ENCODE results near the gene GRAMD1C. TPM values are rescaled to one million over a fixed set of nuclear protein-coding genes. Genes with fewer than 3 reads are reported as not detected.

The GRAMD1C gene
- total RNA-seq, 2 donors from 2014 or later: 1.5 to 10.7 TPM

DNA sequence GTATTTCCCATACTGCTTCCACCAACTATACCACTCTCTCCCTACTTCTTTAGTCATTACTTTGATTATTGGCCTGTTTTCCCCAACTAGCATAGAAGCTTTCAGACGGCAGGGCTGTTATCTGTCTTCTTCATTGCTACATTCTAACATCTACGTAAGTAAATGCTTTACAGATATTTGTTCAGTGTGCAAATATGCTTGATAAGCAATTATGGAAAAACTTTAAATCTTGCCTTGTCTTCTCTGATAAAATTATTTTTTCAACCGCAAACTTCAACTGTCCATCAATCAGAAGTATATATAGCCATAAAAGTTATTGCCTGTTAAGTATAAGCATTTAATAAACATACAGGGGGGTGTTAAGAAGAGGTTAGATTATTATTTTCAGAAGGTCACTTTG is 145.0 kb downstream of the GRAMD1C start:
- DNase-seq (ENCODE audit: low spot score) (no peak), ATAC-seq (ENCODE audit: insufficient number of reproducible peaks, low FRiP score, low read depth) (no peak)
- Histone ChIP-seq H3K27ac (no peak overlapping the region), H3K4me3 (no peak overlapping the region), H3K4me1 (ENCODE audit: control insufficient read depth in 1 of 2, low read depth in 2 of 2) (no peaks in the 10 kb centered on the region), H3K27me3 (replicated peaks; ENCODE audit: insufficient read depth) (no peaks in the 10 kb centered on the region), H3K9me3 (no peaks in the 10 kb centered on the region), H3K36me3 (peaks cover 3% of the 10 kb centered on the region)
- TF ChIP-seq CTCF (IDR thresholded peaks at IDR 0.05): no peak

DNA sequence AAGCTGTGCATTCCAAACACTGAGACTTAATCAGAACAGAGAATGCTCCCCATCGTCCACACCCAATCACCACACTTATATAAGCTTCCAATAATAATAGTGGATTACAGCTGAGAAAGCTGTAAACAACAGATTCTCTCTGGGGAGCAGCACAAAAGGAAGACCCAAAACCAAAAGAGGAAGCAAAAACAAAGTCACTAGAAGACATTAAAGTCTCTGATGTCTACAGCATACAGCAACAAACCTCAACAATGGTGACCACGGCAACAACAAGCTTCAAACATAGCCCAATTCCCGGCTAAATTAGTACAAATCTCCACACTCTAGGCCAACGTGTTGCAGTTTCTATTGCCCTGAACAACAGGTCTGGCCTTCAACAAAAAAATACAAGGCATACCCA is 147.0 kb downstream of the GRAMD1C start:
- Histone ChIP-seq H3K36me3 (peaks cover 3% of the 10 kb centered on the region), H3K27ac (no peak overlapping the region), H3K9me3 (no peaks in the 10 kb centered on the region), H3K27me3 (replicated peaks; ENCODE audit: insufficient read depth) (no peaks in the 10 kb centered on the region), H3K4me1 (ENCODE audit: control insufficient read depth in 1 of 2, low read depth in 2 of 2) (no peaks in the 10 kb centered on the region), H3K4me3 (no peak overlapping the region)
- no peak for ATAC-seq (ENCODE audit: insufficient number of reproducible peaks, low FRiP score, low read depth)
- no peak for TF ChIP-seq CTCF (IDR thresholded peaks at IDR 0.05)
- no peak for DNase-seq (ENCODE audit: low spot score)

Other genes starting within 250 kb of the GRAMD1C start
- gene USF3, start 142.1 kb upstream of the GRAMD1C start, total RNA-seq: 10 to 100 TPM; 14.8 to 20.3 TPM
- gene NAA50, start 92.5 kb upstream of the GRAMD1C start, total RNA-seq: 10 to 100 TPM; 58.3 to 78.2 TPM
- 10 to 100 TPM; 27.8 to 32.2 TPM for gene ATP6V1A, start 91.8 kb upstream of the GRAMD1C start, total RNA-seq
- gene ZDHHC23, start 109.2 kb downstream of the GRAMD1C start, total RNA-seq: 10 to 100 TPM in 1 of 2 donors, 1 to 10 TPM in 1; 6.3 to 13.1 TPM
- gene CCDC191, start 217.7 kb downstream of the GRAMD1C start, total RNA-seq: 1 to 10 TPM; 2.3 to 3.4 TPM
- gene QTRT2, start 217.9 kb downstream of the GRAMD1C start, total RNA-seq: 10 to 100 TPM; 21.4 to 48.5 TPM

All from thoracic aorta (tissue), 2 donors.